HFF-Myc (cell line): ENCODE measurements around the gene HDAC11.
"Not testable (repeated sequence)": the region's sequence is repeated elsewhere in the genome, so short reads cannot be mapped to it uniquely, and the experiment has no call there.

Experiments used
- DNase-seq: peaks from one replicate; pipeline ENCODE4 v3.0.0-alpha.2; 2011; ENCODE audit warnings: low read depth; ENCODE audit errors: extremely low read depth
- H3K4me3 ChIP-seq: replicated peaks from 2 replicates; pipeline ENCODE4 v1.5.1; 2011; ENCODE audit warnings: low read depth, mild to moderate bottlenecking, control low read depth, low read length
- CTCF ChIP-seq: IDR thresholded peaks from 2 replicates; pipeline ENCODE4 v1.5.1; 2012; ENCODE audit warnings: mild to moderate bottlenecking, low read depth, low read length, control low read depth; ENCODE audit errors: missing control alignments

HDAC11 gene

GRCh38 chr3:13516760-13517135, 36.6 kb downstream of the HDAC11 start:
- no peak overlapping the region for H3K4me3 ChIP-seq
- no peak for TF ChIP-seq CTCF
- DNase-seq = no peak

GRCh38 chr3:13517253-13517977, 37.3 kb downstream of the HDAC11 start:
- H3K4me3 ChIP-seq = no peak overlapping the region

GRCh38 chr3:13518516-13518953, 38.4 kb downstream of the HDAC11 start:
- no peak for DNase-seq
- no peak for TF ChIP-seq CTCF
- no peak overlapping the region for H3K4me3 ChIP-seq

More at GRCh38 chr3:13517253-13517977, 37.3 kb downstream of the HDAC11 start:
- TF ChIP-seq CTCF = no peak
- DNase-seq = no peak

GRCh38 chr3:13519006-13519791, 39.1 kb downstream of the HDAC11 start:
- H3K4me3 ChIP-seq = no peak overlapping the region
- DNase-seq = no peak
- no peak for TF ChIP-seq CTCF

GRCh38 chr3:13520326-13520880, 40.3 kb downstream of the HDAC11 start:
- DNase-seq = no peak
- TF ChIP-seq CTCF = no peak
- H3K4me3 ChIP-seq = no peak overlapping the region

- no peak overlapping the region for H3K4me3 ChIP-seq
- TF ChIP-seq CTCF = no peak
- no peak for DNase-seq
These were observed 41.2 kb downstream of the HDAC11 start for GRCh38 chr3:13521309-13521708.

- not testable (repeated sequence) for H3K4me3 ChIP-seq, DNase-seq
These were observed 41.6 kb downstream of the HDAC11 start for GRCh38 chr3:13521749-13522148.
